Activated naive CD4-positive, alpha-beta T cell (primary cell): ENCODE results near the gene FAM3D.
"Not testable (repeated sequence)": the region's sequence is repeated elsewhere in the genome, so short reads cannot be mapped to it uniquely, and the experiment has no call there.

Experiments used
- DNase-seq, 4 experiments: peaks; one replicate each; lab custom pipeline; 2025; lab: John Stamatoyannopoulos, UW

Gene FAM3D

GRCh38 chr3:58666683-58667082 lies at the start of gene FAM3D:
Gene FAM3D (minus strand): TSS chr3:58666774. CDS start chr3:58655563, 11,211 bp downstream.
- no peak for DNase-seq

GRCh38 chr3:58713715-58714401 lies 47.3 kb upstream of the FAM3D start:
- no peak for DNase-seq

GRCh38 chr3:58711871-58712270 lies 45.3 kb upstream of the FAM3D start:
- no peak for DNase-seq

- not testable (repeated sequence) for DNase-seq
These were observed 42.4 kb upstream of the FAM3D start for GRCh38 chr3:58708983-58709382.

GRCh38 chr3:58708116-58708791 lies 41.7 kb upstream of the FAM3D start:
- DNase-seq, result no peak

- no peak for DNase-seq
These were observed 40.9 kb upstream of the FAM3D start for GRCh38 chr3:58707390-58707930.

- no peak for DNase-seq
These were observed 40.0 kb upstream of the FAM3D start for GRCh38 chr3:58706395-58707167.

- DNase-seq, result no peak
These were observed 38.2 kb upstream of the FAM3D start for GRCh38 chr3:58704745-58705144.

GRCh38 chr3:58704304-58704703 lies 37.7 kb upstream of the FAM3D start:
- not testable (repeated sequence) for DNase-seq

GRCh38 chr3:58698246-58698645 lies 31.7 kb upstream of the FAM3D start:
- no peak for DNase-seq

- no peak for DNase-seq
These were observed 31.0 kb upstream of the FAM3D start for GRCh38 chr3:58697561-58697960.

GRCh38 chr3:58696813-58697212 lies 30.2 kb upstream of the FAM3D start:
- not testable (repeated sequence) for DNase-seq

GRCh38 chr3:58696093-58696492 lies 29.5 kb upstream of the FAM3D start:
- DNase-seq, result no peak

GRCh38 chr3:58695284-58695683 lies 28.7 kb upstream of the FAM3D start:
- not testable (repeated sequence) for DNase-seq

- DNase-seq, result no peak
These were observed 27.6 kb upstream of the FAM3D start for GRCh38 chr3:58693940-58694850.

- DNase-seq, result no peak
These were observed 25.9 kb upstream of the FAM3D start for GRCh38 chr3:58692484-58692883.

GRCh38 chr3:58691997-58692396 lies 25.4 kb upstream of the FAM3D start:
- no peak for DNase-seq

- DNase-seq, result no peak
These were observed 23.9 kb upstream of the FAM3D start for GRCh38 chr3:58690490-58690889.

GRCh38 chr3:58688574-58688973 lies 22.0 kb upstream of the FAM3D start:
- no peak for DNase-seq

GRCh38 chr3:58686847-58687246 lies 20.3 kb upstream of the FAM3D start:
- no peak for DNase-seq

GRCh38 chr3:58685641-58686040 lies 19.1 kb upstream of the FAM3D start:
- no peak for DNase-seq

- DNase-seq, result no peak
These were observed 16.9 kb upstream of the FAM3D start for GRCh38 chr3:58683466-58683865.
